HepG2 (cell line): ENCODE results near the gene NFATC4. TPM values are rescaled to one million over a fixed set of nuclear protein-coding genes. Genes with fewer than 3 reads are reported as not detected.

ENCODE experiments used
- CHD4 ChIP-seq: fragments of 200-600 bp; sonication (generic); IDR thresholded peaks from 2 replicates; pipeline ENCODE4 v1.7.0; 2017; ENCODE audit warnings: mild to moderate bottlenecking, low read length, borderline replicate concordance
- GMEB1 ChIP-seq: sonication (generic); formaldehyde crosslinking; IDR thresholded peaks from 2 replicates; pipeline ENCODE4 v1.5.1; 2020; ENCODE audit warnings: missing genetic modification reagents, mild to moderate bottlenecking, borderline replicate concordance
- HDAC2 ChIP-seq: sonication (generic); formaldehyde crosslinking; IDR thresholded peaks from 2 replicates; pipeline ENCODE4 v1.4.0; 2020; ENCODE audit warnings: missing genetic modification reagents
- JUNB ChIP-seq: sonication (generic); formaldehyde crosslinking; IDR thresholded peaks from 2 replicates; pipeline ENCODE4 v1.8.0; 2022; ENCODE audit warnings: missing genetic modification reagents, mild to moderate bottlenecking, borderline replicate concordance
- MIXL1 ChIP-seq: IDR thresholded peaks from 2 replicates; pipeline ENCODE4 v1.6.1; 2016
- MXD4 ChIP-seq: IDR thresholded peaks from 2 replicates; pipeline ENCODE4 v1.6.1; 2016; ENCODE audit warnings: mild to moderate bottlenecking, missing biosample characterization, missing genetic modification reagents
- STAG1 ChIP-seq: sonication (generic); formaldehyde crosslinking; IDR thresholded peaks from 2 replicates; pipeline ENCODE4 v1.4.0; 2020; ENCODE audit warnings: missing genetic modification reagents
- TAF1 ChIP-seq: sonication (generic); formaldehyde crosslinking; IDR thresholded peaks from 2 replicates; pipeline ENCODE4 v1.4.0; 2020; ENCODE audit warnings: missing genetic modification reagents
- ZBTB38 ChIP-seq: sonication (generic); formaldehyde crosslinking; IDR thresholded peaks from 2 replicates; pipeline ENCODE4 v1.5.1; 2020; ENCODE audit warnings: mild to moderate bottlenecking, missing genetic modification reagents
- ZBTB42 ChIP-seq: sonication (generic); formaldehyde crosslinking; IDR thresholded peaks from 2 replicates; pipeline ENCODE4 v1.5.0; 2020; ENCODE audit warnings: mild to moderate bottlenecking, missing genetic modification reagents
- ZNF230 ChIP-seq: sonication (generic); formaldehyde crosslinking; IDR thresholded peaks from 2 replicates; pipeline ENCODE4 v1.4.0; 2020; ENCODE audit warnings: mild to moderate bottlenecking, missing genetic modification reagents
- ZNF660 ChIP-seq: sonication (generic); formaldehyde crosslinking; IDR thresholded peaks from 2 replicates; pipeline ENCODE4 v1.5.1; 2020; ENCODE audit warnings: mild to moderate bottlenecking, low read depth, missing genetic modification reagents, borderline replicate concordance
- ZNF687 ChIP-seq: sonication (generic); formaldehyde crosslinking; IDR thresholded peaks from 2 replicates; pipeline ENCODE4 v1.5.1; 2020; ENCODE audit warnings: mild to moderate bottlenecking, missing genetic modification reagents, moderate library complexity
- polyA plus RNA-seq, 8 experiments: library from polyadenylated mRNA; depleted of rRNA in 3 of 8; stranded (reverse) in 7 of 8; unstranded in 1 of 8; fragments of >200 nt; fragmentation: Illumina TruSeq in 4 of 8; extraction: Trizol in 4 of 8; gene quantifications; 2 replicates each; pipeline versions ENCODE4 v1.2.1 to v1.2.3, GENCODE V29; 2011 to 2016; ENCODE audit warnings: low read depth in 4 of 8, missing spikeins in 1 of 8, mixed read lengths in 1 of 8; ENCODE audit not compliant: insufficient read depth in 1 of 8
- total RNA-seq, 5 experiments: library from RNA; depleted of rRNA; stranded (reverse); fragments of >200 nt; fragmentation: Illumina TruSeq; extraction: Trizol; gene quantifications; 2 replicates each; pipeline ENCODE4 v1.2.3, GENCODE V29; 2016; ENCODE audit warnings: low read depth in 1 of 5
- TF ChIP-seq, protein P1 (sequence below): sonication (generic); formaldehyde crosslinking; IDR thresholded peaks from 2 replicates; pipeline ENCODE4 v1.8.0; 2022; ENCODE audit warnings: missing genetic modification reagents, mild to moderate bottlenecking, borderline replicate concordance
- TF ChIP-seq, protein P2 (sequence below): sonication (generic); formaldehyde crosslinking; IDR thresholded peaks from 2 replicates; pipeline ENCODE4 v1.4.0; 2020; ENCODE audit warnings: missing genetic modification reagents
- TF ChIP-seq, protein P3 (sequence below), 2 experiments: sonication (generic) in 1 of 2; formaldehyde crosslinking in 1 of 2; IDR thresholded peaks; 2 replicates each; pipeline versions ENCODE4 v1.4.0 to v1.6.1; 2018 to 2020; ENCODE audit warnings: missing genetic modification reagents in 2 of 2, borderline replicate concordance in 1 of 2, low read depth in 1 of 2, mild to moderate bottlenecking in 1 of 2, missing biosample characterization in 1 of 2

The NFATC4 gene
- total and polyA plus RNA-seq, 2 of the 13 experiments (the other 11 are each of a cell fraction or from before 2014, with no cell fraction given) = 0.04 to 0.15 TPM

GRCh38 chr14:24426912-24427536 is 59.0 kb downstream of the NFATC4 start (continued):
- TF ChIP-seq ZNF687 (CRISPR knock-in tag) (peak; percentile 13; the same call in 1 of the 2 replicates), GMEB1 (0 out of 2 replicates have a peak, but pooled peaks have one; percentile 6), STAG1 (peak; percentile 25), JUNB (CRISPR knock-in tag) (no peak), HDAC2 (CRISPR knock-in tag) (peak; percentile 85), ZBTB42 (CRISPR knock-in tag) (no peak), ZBTB38 (peak; percentile 65; the same call in 1 of the 2 replicates), TAF1 (peak; percentile 48; the same call in 1 of the 2 replicates), MXD4 (peak; percentile 69), MIXL1 (CRISPR knock-in tag) (peak; percentile 86), CHD4 (no peak), ZNF660 (CRISPR knock-in tag) (no peak), ZNF230 (peak; percentile 59)
- TF ChIP-seq, protein P1, sequence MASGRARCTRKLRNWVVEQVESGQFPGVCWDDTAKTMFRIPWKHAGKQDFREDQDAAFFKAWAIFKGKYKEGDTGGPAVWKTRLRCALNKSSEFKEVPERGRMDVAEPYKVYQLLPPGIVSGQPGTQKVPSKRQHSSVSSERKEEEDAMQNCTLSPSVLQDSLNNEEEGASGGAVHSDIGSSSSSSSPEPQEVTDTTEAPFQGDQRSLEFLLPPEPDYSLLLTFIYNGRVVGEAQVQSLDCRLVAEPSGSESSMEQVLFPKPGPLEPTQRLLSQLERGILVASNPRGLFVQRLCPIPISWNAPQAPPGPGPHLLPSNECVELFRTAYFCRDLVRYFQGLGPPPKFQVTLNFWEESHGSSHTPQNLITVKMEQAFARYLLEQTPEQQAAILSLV (CRISPR knock-in tag) = peak; percentile 83; the same call in 1 of the 2 replicates
- TF ChIP-seq, protein P2, sequence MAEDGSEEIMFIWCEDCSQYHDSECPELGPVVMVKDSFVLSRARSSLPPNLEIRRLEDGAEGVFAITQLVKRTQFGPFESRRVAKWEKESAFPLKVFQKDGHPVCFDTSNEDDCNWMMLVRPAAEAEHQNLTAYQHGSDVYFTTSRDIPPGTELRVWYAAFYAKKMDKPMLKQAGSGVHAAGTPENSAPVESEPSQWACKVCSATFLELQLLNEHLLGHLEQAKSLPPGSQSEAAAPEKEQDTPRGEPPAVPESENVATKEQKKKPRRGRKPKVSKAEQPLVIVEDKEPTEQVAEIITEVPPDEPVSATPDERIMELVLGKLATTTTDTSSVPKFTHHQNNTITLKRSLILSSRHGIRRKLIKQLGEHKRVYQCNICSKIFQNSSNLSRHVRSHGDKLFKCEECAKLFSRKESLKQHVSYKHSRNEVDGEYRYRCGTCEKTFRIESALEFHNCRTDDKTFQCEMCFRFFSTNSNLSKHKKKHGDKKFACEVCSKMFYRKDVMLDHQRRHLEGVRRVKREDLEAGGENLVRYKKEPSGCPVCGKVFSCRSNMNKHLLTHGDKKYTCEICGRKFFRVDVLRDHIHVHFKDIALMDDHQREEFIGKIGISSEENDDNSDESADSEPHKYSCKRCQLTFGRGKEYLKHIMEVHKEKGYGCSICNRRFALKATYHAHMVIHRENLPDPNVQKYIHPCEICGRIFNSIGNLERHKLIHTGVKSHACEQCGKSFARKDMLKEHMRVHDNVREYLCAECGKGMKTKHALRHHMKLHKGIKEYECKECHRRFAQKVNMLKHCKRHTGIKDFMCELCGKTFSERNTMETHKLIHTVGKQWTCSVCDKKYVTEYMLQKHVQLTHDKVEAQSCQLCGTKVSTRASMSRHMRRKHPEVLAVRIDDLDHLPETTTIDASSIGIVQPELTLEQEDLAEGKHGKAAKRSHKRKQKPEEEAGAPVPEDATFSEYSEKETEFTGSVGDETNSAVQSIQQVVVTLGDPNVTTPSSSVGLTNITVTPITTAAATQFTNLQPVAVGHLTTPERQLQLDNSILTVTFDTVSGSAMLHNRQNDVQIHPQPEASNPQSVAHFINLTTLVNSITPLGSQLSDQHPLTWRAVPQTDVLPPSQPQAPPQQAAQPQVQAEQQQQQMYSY (CRISPR knock-in tag) = 0 out of 2 replicates have a peak, but pooled peaks have one; percentile 1
- TF ChIP-seq, protein P3, sequence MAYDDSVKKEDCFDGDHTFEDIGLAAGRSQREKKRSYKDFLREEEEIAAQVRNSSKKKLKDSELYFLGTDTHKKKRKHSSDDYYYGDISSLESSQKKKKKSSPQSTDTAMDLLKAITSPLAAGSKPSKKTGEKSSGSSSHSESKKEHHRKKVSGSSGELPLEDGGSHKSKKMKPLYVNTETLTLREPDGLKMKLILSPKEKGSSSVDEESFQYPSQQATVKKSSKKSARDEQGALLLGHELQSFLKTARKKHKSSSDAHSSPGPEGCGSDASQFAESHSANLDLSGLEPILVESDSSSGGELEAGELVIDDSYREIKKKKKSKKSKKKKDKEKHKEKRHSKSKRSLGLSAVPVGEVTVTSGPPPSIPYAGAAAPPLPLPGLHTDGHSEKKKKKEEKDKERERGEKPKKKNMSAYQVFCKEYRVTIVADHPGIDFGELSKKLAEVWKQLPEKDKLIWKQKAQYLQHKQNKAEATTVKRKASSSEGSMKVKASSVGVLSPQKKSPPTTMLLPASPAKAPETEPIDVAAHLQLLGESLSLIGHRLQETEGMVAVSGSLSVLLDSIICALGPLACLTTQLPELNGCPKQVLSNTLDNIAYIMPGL (CRISPR knock-in tag; IDR thresholded peaks at IDR 0.05; ENCODE audit: borderline replicate concordance in 1 of 2, low read depth in 1 of 2) = peak; percentile 45 to 74; a peak in 3 of 4 replicates
